WTC11 (cell line): Measurements from ENCODE around the gene ZNF532. TPM values are rescaled to one million over a fixed set of nuclear protein-coding genes. Genes with fewer than 3 reads are reported as not detected.

Experiments
- ATAC-seq: fragments of 200-7000 bp; cut with Tn5 transposase; 2 replicates; pipeline ENCODE4 v1.10.0; 2021; ENCODE audit warnings: mild to moderate bottlenecking, moderate library complexity
- CTCF ChIA-PET: fragments of 300-600 bp; sonication (Branson Sonifier 250); formaldehyde crosslinking; loops from one replicate; lab custom pipeline; 2021; ENCODE audit warnings: antibody characterized with exemption; lab: Charles Lee
- POLR2A ChIA-PET: fragments of 350-600 bp; sonication (Branson Sonifier 250); formaldehyde crosslinking; loops from one replicate; lab custom pipeline; 2021; ENCODE audit warnings: antibody characterized with exemption; lab: Charles Lee
- DNase-seq: peaks from one replicate; pipeline ENCODE4 v3.0.0; 2021; ENCODE audit warnings: low spot score
- H3K27ac Mint-ChIP-seq: 2 replicates; pipeline ENCODE4 v1.8.0; 2021; ENCODE audit warnings: mixed read lengths
- H3K27me3 Mint-ChIP-seq: 2 replicates; pipeline ENCODE4 v1.8.0; 2021; ENCODE audit warnings: low read depth, mild to moderate bottlenecking, moderate library complexity, mixed read lengths
- H3K36me3 Mint-ChIP-seq: 2 replicates; pipeline ENCODE4 v1.8.0; 2021; ENCODE audit warnings: mixed read lengths
- H3K4me1 Mint-ChIP-seq: 2 replicates; pipeline ENCODE4 v1.8.0; 2022; ENCODE audit warnings: mixed read lengths
- H3K4me3 Mint-ChIP-seq: 2 replicates; pipeline ENCODE4 v1.8.0; 2021; ENCODE audit warnings: mild to moderate bottlenecking, moderate library complexity, mixed read lengths
- H3K9me3 Mint-ChIP-seq: 2 replicates; pipeline ENCODE4 v1.8.0; 2021; ENCODE audit warnings: mixed read lengths
- ELF4 ChIP-seq: sonication (generic); formaldehyde crosslinking; IDR thresholded peaks from 2 replicates; pipeline ENCODE4 v1.8.1; 2022; ENCODE audit warnings: low read depth, mild to moderate bottlenecking, moderate library complexity, missing genetic modification reagents
- RELA ChIP-seq: sonication (generic); formaldehyde crosslinking; IDR thresholded peaks from 2 replicates; pipeline ENCODE4 v1.8.1; 2022; ENCODE audit warnings: missing genetic modification reagents, mild to moderate bottlenecking, borderline replicate concordance
- TCF7 ChIP-seq: sonication (generic); formaldehyde crosslinking; IDR thresholded peaks from 2 replicates; pipeline ENCODE4 v1.8.0; 2022; ENCODE audit warnings: mild to moderate bottlenecking, low read depth, missing genetic modification reagents, moderate library complexity
- ZNF121 ChIP-seq: sonication (generic); formaldehyde crosslinking; IDR thresholded peaks from 2 replicates; pipeline ENCODE4 v1.8.0; 2023; ENCODE audit warnings: missing genetic modification reagents
- ZNF219 ChIP-seq: sonication (generic); formaldehyde crosslinking; IDR thresholded peaks from 2 replicates; pipeline ENCODE4 v1.8.0; 2023; ENCODE audit warnings: missing genetic modification reagents, mild to moderate bottlenecking, borderline replicate concordance
- ZNF263 ChIP-seq: sonication (generic); formaldehyde crosslinking; IDR thresholded peaks from 2 replicates; pipeline ENCODE4 v1.8.1; 2022; ENCODE audit warnings: low read depth, mild to moderate bottlenecking, moderate library complexity, missing genetic modification reagents
- total RNA-seq: library from RNA; stranded (reverse); gene quantifications from 3 replicates; pipeline ENCODE4 v1.2.3, GENCODE V29; 2021
- TF ChIP-seq, protein P1 (sequence below): sonication (generic); formaldehyde crosslinking; IDR thresholded peaks from 2 replicates; pipeline ENCODE4 v1.8.1; 2023; ENCODE audit warnings: mild to moderate bottlenecking, missing genetic modification reagents
- TF ChIP-seq, protein P2 (sequence below): fragments of 250-450 bp; sonication (Bioruptor Pico); IDR thresholded peaks from 2 replicates; pipeline ENCODE4 v1.9.0; 2021; ENCODE audit warnings: mild to moderate bottlenecking, borderline replicate concordance
- TF ChIP-seq, protein P3 (sequence below): sonication (generic); formaldehyde crosslinking; IDR thresholded peaks from 2 replicates; pipeline ENCODE4 v1.8.1; 2022; ENCODE audit warnings: low read depth, mild to moderate bottlenecking, moderate library complexity, missing genetic modification reagents, borderline replicate concordance
- TF ChIP-seq, protein P4 (sequence below): fragments of 250-450 bp; sonication (Bioruptor Pico); IDR thresholded peaks from 2 replicates; pipeline ENCODE4 v1.9.0; 2021; ENCODE audit warnings: mild to moderate bottlenecking
- TF ChIP-seq, protein P5 (sequence below): sonication (generic); formaldehyde crosslinking; IDR thresholded peaks from 2 replicates; pipeline ENCODE4 v1.8.0; 2022; ENCODE audit warnings: mild to moderate bottlenecking, missing genetic modification reagents
- TF ChIP-seq, protein P6 (sequence below): sonication (generic); formaldehyde crosslinking; IDR thresholded peaks from 2 replicates; pipeline ENCODE4 v1.8.1; 2023; ENCODE audit warnings: mild to moderate bottlenecking, moderate library complexity, missing genetic modification reagents

ZNF532 gene
- total RNA-seq, 1 experiment from 2014 or later = 171 TPM

DNA sequence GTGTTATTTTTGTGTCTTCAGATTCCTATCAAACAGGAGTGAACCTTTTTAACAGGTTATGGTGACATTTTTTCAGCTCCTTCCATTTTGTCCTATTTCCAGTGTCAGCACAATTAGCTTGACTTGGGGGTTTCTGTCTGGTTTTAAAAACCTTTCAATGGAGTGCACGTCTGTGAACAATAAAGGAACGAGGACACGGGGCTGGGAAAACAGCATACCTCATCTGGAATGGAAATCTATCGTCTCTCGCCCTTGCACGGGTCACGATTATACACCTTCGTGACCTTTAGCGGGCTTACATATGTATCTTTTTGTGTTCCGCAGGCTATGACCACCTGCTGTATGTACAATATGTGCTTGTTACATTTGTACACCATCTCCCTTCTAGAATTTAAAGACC lies 2.3 kb upstream of the ZNF532 start (continued):
- TF ChIP-seq, protein P1, sequence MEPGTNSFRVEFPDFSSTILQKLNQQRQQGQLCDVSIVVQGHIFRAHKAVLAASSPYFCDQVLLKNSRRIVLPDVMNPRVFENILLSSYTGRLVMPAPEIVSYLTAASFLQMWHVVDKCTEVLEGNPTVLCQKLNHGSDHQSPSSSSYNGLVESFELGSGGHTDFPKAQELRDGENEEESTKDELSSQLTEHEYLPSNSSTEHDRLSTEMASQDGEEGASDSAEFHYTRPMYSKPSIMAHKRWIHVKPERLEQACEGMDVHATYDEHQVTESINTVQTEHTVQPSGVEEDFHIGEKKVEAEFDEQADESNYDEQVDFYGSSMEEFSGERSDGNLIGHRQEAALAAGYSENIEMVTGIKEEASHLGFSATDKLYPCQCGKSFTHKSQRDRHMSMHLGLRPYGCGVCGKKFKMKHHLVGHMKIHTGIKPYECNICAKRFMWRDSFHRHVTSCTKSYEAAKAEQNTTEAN (CRISPR knock-in tag) = 0 out of 2 replicates have a peak, but pooled peaks have one; percentile 8
- TF ChIP-seq ZNF263 (CRISPR knock-in tag) = no peak
- no peak for TF ChIP-seq TCF7 (CRISPR knock-in tag)
- TF ChIP-seq, protein P2, sequence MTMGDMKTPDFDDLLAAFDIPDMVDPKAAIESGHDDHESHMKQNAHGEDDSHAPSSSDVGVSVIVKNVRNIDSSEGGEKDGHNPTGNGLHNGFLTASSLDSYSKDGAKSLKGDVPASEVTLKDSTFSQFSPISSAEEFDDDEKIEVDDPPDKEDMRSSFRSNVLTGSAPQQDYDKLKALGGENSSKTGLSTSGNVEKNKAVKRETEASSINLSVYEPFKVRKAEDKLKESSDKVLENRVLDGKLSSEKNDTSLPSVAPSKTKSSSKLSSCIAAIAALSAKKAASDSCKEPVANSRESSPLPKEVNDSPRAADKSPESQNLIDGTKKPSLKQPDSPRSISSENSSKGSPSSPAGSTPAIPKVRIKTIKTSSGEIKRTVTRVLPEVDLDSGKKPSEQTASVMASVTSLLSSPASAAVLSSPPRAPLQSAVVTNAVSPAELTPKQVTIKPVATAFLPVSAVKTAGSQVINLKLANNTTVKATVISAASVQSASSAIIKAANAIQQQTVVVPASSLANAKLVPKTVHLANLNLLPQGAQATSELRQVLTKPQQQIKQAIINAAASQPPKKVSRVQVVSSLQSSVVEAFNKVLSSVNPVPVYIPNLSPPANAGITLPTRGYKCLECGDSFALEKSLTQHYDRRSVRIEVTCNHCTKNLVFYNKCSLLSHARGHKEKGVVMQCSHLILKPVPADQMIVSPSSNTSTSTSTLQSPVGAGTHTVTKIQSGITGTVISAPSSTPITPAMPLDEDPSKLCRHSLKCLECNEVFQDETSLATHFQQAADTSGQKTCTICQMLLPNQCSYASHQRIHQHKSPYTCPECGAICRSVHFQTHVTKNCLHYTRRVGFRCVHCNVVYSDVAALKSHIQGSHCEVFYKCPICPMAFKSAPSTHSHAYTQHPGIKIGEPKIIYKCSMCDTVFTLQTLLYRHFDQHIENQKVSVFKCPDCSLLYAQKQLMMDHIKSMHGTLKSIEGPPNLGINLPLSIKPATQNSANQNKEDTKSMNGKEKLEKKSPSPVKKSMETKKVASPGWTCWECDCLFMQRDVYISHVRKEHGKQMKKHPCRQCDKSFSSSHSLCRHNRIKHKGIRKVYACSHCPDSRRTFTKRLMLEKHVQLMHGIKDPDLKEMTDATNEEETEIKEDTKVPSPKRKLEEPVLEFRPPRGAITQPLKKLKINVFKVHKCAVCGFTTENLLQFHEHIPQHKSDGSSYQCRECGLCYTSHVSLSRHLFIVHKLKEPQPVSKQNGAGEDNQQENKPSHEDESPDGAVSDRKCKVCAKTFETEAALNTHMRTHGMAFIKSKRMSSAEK (CRISPR knock-in tag) = no peak
- TF ChIP-seq ZNF121 (CRISPR knock-in tag) = no peak
- TF ChIP-seq, protein P3, sequence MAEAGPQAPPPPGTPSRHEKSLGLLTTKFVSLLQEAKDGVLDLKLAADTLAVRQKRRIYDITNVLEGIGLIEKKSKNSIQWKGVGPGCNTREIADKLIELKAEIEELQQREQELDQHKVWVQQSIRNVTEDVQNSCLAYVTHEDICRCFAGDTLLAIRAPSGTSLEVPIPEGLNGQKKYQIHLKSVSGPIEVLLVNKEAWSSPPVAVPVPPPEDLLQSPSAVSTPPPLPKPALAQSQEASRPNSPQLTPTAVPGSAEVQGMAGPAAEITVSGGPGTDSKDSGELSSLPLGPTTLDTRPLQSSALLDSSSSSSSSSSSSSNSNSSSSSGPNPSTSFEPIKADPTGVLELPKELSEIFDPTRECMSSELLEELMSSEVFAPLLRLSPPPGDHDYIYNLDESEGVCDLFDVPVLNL (CRISPR knock-in tag) = no peak
- no peak for TF ChIP-seq ZNF219 (CRISPR knock-in tag)
- no peak for TF ChIP-seq ELF4 (CRISPR knock-in tag)

DNA sequence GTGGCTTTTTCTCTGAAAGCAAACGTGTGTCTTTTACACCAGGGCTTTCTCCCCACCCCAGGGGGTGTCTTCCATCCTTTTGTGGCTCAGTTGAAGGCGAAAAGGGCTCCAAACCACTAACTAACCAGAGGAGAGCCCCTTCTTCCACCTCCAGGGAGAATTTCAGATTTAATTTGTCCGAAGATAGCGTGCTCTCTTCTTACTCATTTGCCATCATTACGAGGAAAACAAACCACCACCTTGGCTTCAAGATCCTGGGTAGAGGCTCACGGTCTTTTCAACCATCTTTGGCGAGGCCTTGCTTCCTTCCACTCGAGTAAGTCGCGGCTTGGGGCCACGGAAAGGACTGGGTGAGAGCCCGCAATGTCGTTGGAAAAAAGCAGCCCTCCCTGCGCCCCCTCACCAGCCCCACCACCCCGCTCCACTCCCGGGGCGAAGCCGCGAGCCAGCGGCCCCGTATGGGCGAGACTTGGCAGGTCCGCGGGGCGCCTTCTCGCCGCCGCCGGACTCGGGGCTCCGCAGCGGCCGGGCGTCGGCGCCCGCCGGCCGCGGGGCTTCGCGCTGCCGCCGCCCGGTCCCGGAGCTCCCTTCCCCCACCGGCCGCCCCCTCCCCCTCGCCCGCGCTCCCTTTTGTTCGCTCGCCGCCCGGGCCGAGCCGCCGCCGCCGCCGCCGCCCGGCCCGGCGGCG lies 1.7 kb upstream of the ZNF532 start:
- DNase-seq = no peak
- Mint-ChIP-seq H3K4me1 (peaks cover 86% of the 10 kb centered on the region), H3K36me3 (peaks cover 26% of the 10 kb centered on the region), H3K9me3 (no peaks in the 10 kb centered on the region), H3K4me3 (peak overlapping the region; percentile 82), H3K27me3 (no peaks in the 10 kb centered on the region), H3K27ac (peak overlapping the region; percentile 99)
- TF ChIP-seq, protein P4, sequence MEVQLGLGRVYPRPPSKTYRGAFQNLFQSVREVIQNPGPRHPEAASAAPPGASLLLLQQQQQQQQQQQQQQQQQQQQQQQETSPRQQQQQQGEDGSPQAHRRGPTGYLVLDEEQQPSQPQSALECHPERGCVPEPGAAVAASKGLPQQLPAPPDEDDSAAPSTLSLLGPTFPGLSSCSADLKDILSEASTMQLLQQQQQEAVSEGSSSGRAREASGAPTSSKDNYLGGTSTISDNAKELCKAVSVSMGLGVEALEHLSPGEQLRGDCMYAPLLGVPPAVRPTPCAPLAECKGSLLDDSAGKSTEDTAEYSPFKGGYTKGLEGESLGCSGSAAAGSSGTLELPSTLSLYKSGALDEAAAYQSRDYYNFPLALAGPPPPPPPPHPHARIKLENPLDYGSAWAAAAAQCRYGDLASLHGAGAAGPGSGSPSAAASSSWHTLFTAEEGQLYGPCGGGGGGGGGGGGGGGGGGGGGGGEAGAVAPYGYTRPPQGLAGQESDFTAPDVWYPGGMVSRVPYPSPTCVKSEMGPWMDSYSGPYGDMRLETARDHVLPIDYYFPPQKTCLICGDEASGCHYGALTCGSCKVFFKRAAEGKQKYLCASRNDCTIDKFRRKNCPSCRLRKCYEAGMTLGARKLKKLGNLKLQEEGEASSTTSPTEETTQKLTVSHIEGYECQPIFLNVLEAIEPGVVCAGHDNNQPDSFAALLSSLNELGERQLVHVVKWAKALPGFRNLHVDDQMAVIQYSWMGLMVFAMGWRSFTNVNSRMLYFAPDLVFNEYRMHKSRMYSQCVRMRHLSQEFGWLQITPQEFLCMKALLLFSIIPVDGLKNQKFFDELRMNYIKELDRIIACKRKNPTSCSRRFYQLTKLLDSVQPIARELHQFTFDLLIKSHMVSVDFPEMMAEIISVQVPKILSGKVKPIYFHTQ = no peak
- TF ChIP-seq, protein P3 (CRISPR knock-in tag) = no peak
- TF ChIP-seq, protein P5, sequence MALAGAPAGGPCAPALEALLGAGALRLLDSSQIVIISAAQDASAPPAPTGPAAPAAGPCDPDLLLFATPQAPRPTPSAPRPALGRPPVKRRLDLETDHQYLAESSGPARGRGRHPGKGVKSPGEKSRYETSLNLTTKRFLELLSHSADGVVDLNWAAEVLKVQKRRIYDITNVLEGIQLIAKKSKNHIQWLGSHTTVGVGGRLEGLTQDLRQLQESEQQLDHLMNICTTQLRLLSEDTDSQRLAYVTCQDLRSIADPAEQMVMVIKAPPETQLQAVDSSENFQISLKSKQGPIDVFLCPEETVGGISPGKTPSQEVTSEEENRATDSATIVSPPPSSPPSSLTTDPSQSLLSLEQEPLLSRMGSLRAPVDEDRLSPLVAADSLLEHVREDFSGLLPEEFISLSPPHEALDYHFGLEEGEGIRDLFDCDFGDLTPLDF = no peak
- TF ChIP-seq RELA (CRISPR knock-in tag) = no peak
- TF ChIP-seq, protein P6, sequence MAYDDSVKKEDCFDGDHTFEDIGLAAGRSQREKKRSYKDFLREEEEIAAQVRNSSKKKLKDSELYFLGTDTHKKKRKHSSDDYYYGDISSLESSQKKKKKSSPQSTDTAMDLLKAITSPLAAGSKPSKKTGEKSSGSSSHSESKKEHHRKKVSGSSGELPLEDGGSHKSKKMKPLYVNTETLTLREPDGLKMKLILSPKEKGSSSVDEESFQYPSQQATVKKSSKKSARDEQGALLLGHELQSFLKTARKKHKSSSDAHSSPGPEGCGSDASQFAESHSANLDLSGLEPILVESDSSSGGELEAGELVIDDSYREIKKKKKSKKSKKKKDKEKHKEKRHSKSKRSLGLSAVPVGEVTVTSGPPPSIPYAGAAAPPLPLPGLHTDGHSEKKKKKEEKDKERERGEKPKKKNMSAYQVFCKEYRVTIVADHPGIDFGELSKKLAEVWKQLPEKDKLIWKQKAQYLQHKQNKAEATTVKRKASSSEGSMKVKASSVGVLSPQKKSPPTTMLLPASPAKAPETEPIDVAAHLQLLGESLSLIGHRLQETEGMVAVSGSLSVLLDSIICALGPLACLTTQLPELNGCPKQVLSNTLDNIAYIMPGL = 0 out of 2 replicates have a peak, but pooled peaks have one; percentile 13
- no peak for ATAC-seq
- CTCF ChIA-PET = interaction anchor here (1.5 kb wide), 1 partner anchor 78 kb away, joined by 4 read pairs; no protein-coding TSS in a partner anchor
- POLR2A ChIA-PET = interaction anchor here (0.9 to 3.2 kb wide), 5 partner anchors 12 to 18 kb away, joined by 3 to 45 read pairs (median 20); no protein-coding TSS in a partner anchor
